ENCODE results near the gene ZBTB21. TPM values are rescaled to one million over a fixed set of nuclear protein-coding genes. Genes with fewer than 3 reads are reported as not detected.

Gene ZBTB21
- total and polyA plus RNA-seq, 10 donors: 1.9 to 21.7 (median 14.0) TPM

DNA sequence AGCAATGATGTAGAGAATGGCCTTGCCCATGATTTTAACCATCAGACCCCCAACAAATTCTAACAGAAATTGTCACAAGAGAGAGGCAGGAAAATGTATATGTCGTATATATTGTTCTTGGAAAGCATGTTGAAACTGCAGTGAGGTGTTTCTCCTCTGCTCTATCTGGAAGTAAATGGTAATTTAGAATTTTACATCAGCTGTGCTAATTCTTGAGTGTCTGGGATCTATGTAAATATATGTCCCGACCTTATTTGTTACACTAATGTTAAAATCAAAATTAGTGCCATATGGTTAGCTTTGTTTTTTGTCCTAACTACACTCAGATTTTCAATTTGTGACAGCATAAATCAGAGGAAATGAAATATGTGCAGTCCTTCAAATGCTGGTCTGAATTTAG is 20.5 kb downstream of the ZBTB21 start:
- peaks cover 0 to 46% (median 34%) of the 10 kb centered on the region in 6 donors for H3K36me3 ChIP-seq
- no peaks in the 10 kb centered on the region for H3K27me3 ChIP-seq (replicated peaks in 1 of 7)
- H3K4me3 ChIP-seq: no peak overlapping the region
- no peaks in the 10 kb centered on the region for H3K9me3 ChIP-seq
- TF ChIP-seq, protein P1, sequence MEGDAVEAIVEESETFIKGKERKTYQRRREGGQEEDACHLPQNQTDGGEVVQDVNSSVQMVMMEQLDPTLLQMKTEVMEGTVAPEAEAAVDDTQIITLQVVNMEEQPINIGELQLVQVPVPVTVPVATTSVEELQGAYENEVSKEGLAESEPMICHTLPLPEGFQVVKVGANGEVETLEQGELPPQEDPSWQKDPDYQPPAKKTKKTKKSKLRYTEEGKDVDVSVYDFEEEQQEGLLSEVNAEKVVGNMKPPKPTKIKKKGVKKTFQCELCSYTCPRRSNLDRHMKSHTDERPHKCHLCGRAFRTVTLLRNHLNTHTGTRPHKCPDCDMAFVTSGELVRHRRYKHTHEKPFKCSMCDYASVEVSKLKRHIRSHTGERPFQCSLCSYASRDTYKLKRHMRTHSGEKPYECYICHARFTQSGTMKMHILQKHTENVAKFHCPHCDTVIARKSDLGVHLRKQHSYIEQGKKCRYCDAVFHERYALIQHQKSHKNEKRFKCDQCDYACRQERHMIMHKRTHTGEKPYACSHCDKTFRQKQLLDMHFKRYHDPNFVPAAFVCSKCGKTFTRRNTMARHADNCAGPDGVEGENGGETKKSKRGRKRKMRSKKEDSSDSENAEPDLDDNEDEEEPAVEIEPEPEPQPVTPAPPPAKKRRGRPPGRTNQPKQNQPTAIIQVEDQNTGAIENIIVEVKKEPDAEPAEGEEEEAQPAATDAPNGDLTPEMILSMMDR (IDR thresholded peaks at IDR 0.05 in 8 of 11, conservative IDR thresholded peaks at IDR 0.05 in 3 of 11): no peak
- TF ChIP-seq POLR2A (IDR thresholded peaks at IDR 0.05) (no peak), POLR2AphosphoS5 (IDR thresholded peaks at IDR 0.05) (no peak)
- intact Hi-C loops (cut with DNase I; ENCODE audit: low total_unique reads): no loop called here
- DNase-seq: no peak
- no peaks in the 10 kb centered on the region for H3K4me1 ChIP-seq
- no peak overlapping the region for H3K27ac ChIP-seq
- 89 to 94% (median 93%) methylated on average over 2 of the region's 2 CpGs for WGBS, 5 donors

- no peaks in the 10 kb centered on the region for H3K27me3 ChIP-seq (replicated peaks in 1 of 7)
- H3K36me3 ChIP-seq: peaks cover 0 to 26% (median 16%) of the 10 kb centered on the region in 6 donors
- TF ChIP-seq POLR2AphosphoS5 (IDR thresholded peaks at IDR 0.05) (no peak), POLR2A (IDR thresholded peaks at IDR 0.05) (no peak)
- TF ChIP-seq, protein P1 (IDR thresholded peaks at IDR 0.05 in 8 of 11, conservative IDR thresholded peaks at IDR 0.05 in 3 of 11): no peak
- peaks cover 0 to 17% (median 10%) of the 10 kb centered on the region in 8 donors for H3K9me3 ChIP-seq
- no peaks in the 10 kb centered on the region for H3K4me1 ChIP-seq
- no peak overlapping the region for H3K27ac ChIP-seq
- DNase-seq: no peak
- 92 to 99% (median 94%) methylated on average over 3 of the region's 3 CpGs for WGBS, 5 donors
- H3K4me3 ChIP-seq: no peak overlapping the region
- intact Hi-C loops (cut with DNase I; ENCODE audit: low total_unique reads): no loop called here
Observed at GRCh38 chr21:41987310-41987709, 22.9 kb downstream of the ZBTB21 start.

- H3K27ac ChIP-seq: no peak overlapping the region
Observed at GRCh38 chr21:41985662-41986416, 24.3 kb downstream of the ZBTB21 start.

DNA sequence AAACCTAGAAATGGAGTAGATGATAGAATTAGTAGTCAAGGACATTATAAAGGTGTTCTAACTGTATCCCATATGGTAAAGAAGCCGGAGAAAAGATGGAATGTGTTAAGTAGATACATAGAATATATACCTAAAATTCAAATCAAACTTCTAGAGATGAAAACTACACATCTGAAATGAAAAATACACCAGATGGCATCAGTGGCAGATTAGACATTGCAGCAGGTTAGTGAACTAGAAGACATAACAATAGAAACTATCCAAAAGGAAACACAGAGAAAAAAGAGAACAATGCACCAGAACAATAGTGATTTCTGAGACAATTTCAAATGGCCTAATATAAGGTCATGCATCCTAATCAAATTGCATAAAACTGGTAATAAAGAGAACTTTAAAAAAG is 26.9 kb downstream of the ZBTB21 start:
- Histone ChIP-seq H3K27me3 (replicated peaks in 1 of 7) (no peaks in the 10 kb centered on the region), H3K9me3 (peaks cover 0 to 31% (median 17%) of the 10 kb centered on the region in 8 donors), H3K27ac (no peak overlapping the region), H3K36me3 (no peaks in the 10 kb centered on the region), H3K4me3 (no peak overlapping the region), H3K4me1 (no peaks in the 10 kb centered on the region)
- intact Hi-C loops (cut with DNase I; ENCODE audit: low total_unique reads): no loop called here
- TF ChIP-seq POLR2AphosphoS5 (IDR thresholded peaks at IDR 0.05): no peak
- no peak for TF ChIP-seq POLR2A (IDR thresholded peaks at IDR 0.05)
- TF ChIP-seq, protein P1 (IDR thresholded peaks at IDR 0.05 in 8 of 11, conservative IDR thresholded peaks at IDR 0.05 in 3 of 11): no peak
- no peak for DNase-seq
- 91 to 100% (median 95%) methylated on average over 1 of the region's 1 CpG for WGBS, 5 donors

More at GRCh38 chr21:41985662-41986416, 24.3 kb downstream of the ZBTB21 start:
- Histone ChIP-seq H3K9me3 (peaks cover 0 to 17% (median 10%) of the 10 kb centered on the region in 8 donors), H3K4me1 (no peaks in the 10 kb centered on the region), H3K36me3 (peaks cover 0 to 12% (median 2%) of the 10 kb centered on the region in 6 donors), H3K4me3 (no peak overlapping the region), H3K27me3 (replicated peaks in 1 of 7) (no peaks in the 10 kb centered on the region)
- 90 to 97% (median 95%) methylated on average over 6 of the region's 6 CpGs for WGBS, 5 donors
- no peak for DNase-seq
- intact Hi-C loops (cut with DNase I; ENCODE audit: low total_unique reads): no loop called here
- TF ChIP-seq POLR2A (IDR thresholded peaks at IDR 0.05) (no peak), POLR2AphosphoS5 (IDR thresholded peaks at IDR 0.05) (no peak)
- TF ChIP-seq, protein P1 (IDR thresholded peaks at IDR 0.05 in 8 of 11, conservative IDR thresholded peaks at IDR 0.05 in 3 of 11): no peak

All from spleen (tissue), 11 donors.